Activated CD4-positive, alpha-beta T cell treated with anti-CD3 and anti-CD28 coated beads for 36 hours (primary cell): ENCODE data around the gene ASIC2. TPM values are rescaled to one million over a fixed set of nuclear protein-coding genes. Genes with fewer than 3 reads are reported as not detected.
A peak's percentile ranks its signal among the peaks of the same experiment; 100 is the strongest.
"Not testable (repeated sequence)": the region's sequence is repeated elsewhere in the genome, so short reads cannot be mapped to it uniquely, and the experiment has no call there.

Experiments
- ATAC-seq: fragments of 200-7000 bp; cut with Tn5 transposase; one replicate; pipeline ENCODE4 v1.10.0; 2021; ENCODE audit warnings: mild to moderate bottlenecking, moderate library complexity
- CTCF ChIA-PET: fragments of 350-600 bp; sonication (Branson Sonifier 250); formaldehyde crosslinking; loops from one replicate; lab custom pipeline; 2021; ENCODE audit warnings: antibody characterized with exemption; lab: Charles Lee
- POLR2A ChIA-PET: fragments of 350-600 bp; sonication (Branson Sonifier 250); formaldehyde crosslinking; loops from one replicate; lab custom pipeline; 2021; ENCODE audit warnings: antibody characterized with exemption, inconsistent platforms; lab: Charles Lee
- DNase-seq: peaks from one replicate; pipeline ENCODE4 v3.0.0-alpha.2; 2020
- H3K27ac Mint-ChIP-seq: one replicate; pipeline ENCODE4 v1.8.0; 2021; ENCODE audit warnings: mixed read lengths
- H3K27me3 Mint-ChIP-seq: one replicate; pipeline ENCODE4 v1.8.0; 2021; ENCODE audit warnings: mixed read lengths
- H3K36me3 Mint-ChIP-seq: one replicate; pipeline ENCODE4 v1.8.0; 2021; ENCODE audit warnings: low read depth, mixed read lengths
- H3K4me1 Mint-ChIP-seq: one replicate; pipeline ENCODE4 v1.8.0; 2021; ENCODE audit warnings: mixed read lengths
- H3K4me3 Mint-ChIP-seq: one replicate; pipeline ENCODE4 v1.8.0; 2021; ENCODE audit warnings: mild to moderate bottlenecking, moderate library complexity, mixed read lengths
- H3K9me3 Mint-ChIP-seq: one replicate; pipeline ENCODE4 v1.8.0; 2021; ENCODE audit warnings: low read depth, mixed read lengths
- intact Hi-C, 2 experiments: fragments of 100-400 bp; cut with DNase I in 1 of 2; cut with micrococcal nuclease in 1 of 2; formaldehyde crosslinking; loops; one replicate each; pipeline versions ENCODE4 v1.14.2 to v1.15.1; 2022 to 2024; cut with DNase I, micrococcal nuclease
- total RNA-seq, 2 experiments: library from RNA; stranded (reverse); gene quantifications; one replicate each; pipeline ENCODE4 v1.2.3, GENCODE V29; 2021

ASIC2 gene
- total RNA-seq, 2 experiments from 2014 or later = not detected

- ATAC-seq (no peak), DNase-seq (no peak)
- CTCF ChIA-PET = interaction anchor here (3.8 kb wide), 1 partner anchor 11 kb away, joined by 26 read pairs; no protein-coding TSS in a partner anchor
- intact Hi-C loops = no loop called here
- no peaks in the 10 kb centered on the region for H3K36me3 Mint-ChIP-seq
- H3K27me3 Mint-ChIP-seq = peaks cover 7% of the 10 kb centered on the region
- no peak overlapping the region for H3K4me3 Mint-ChIP-seq
- H3K4me1 Mint-ChIP-seq = no peaks in the 10 kb centered on the region
- no peak overlapping the region for H3K27ac Mint-ChIP-seq
- H3K9me3 Mint-ChIP-seq = no peaks in the 10 kb centered on the region
- POLR2A ChIA-PET = no interaction called here
Observed at GRCh38 chr17:33009636-33010035, 283.5 kb downstream of the ASIC2 start.

- POLR2A ChIA-PET = no interaction called here
- intact Hi-C loops = no loop called here
- CTCF ChIA-PET = interaction anchor here (0.6 kb wide), 1 partner anchor 66 kb away, joined by 3 read pairs; no protein-coding TSS in a partner anchor
Observed at GRCh38 chr17:33007186-33007585, 285.9 kb downstream of the ASIC2 start.

GRCh38 chr17:33002246-33002645 lies 290.8 kb downstream of the ASIC2 start:
- Mint-ChIP-seq H3K27ac (no peak overlapping the region), H3K9me3 (no peaks in the 10 kb centered on the region), H3K4me3 (no peak overlapping the region), H3K27me3 (peaks cover 17% of the 10 kb centered on the region), H3K4me1 (peaks cover 4% of the 10 kb centered on the region), H3K36me3 (no peaks in the 10 kb centered on the region)
- POLR2A ChIA-PET = no interaction called here
- intact Hi-C loops = no loop called here
- ATAC-seq (no peak), DNase-seq (no peak)
- CTCF ChIA-PET = no interaction called here

More at GRCh38 chr17:33007186-33007585, 285.9 kb downstream of the ASIC2 start:
- no peak overlapping the region for H3K4me3 Mint-ChIP-seq
- ATAC-seq (no peak), DNase-seq (no peak)
- H3K9me3 Mint-ChIP-seq = no peaks in the 10 kb centered on the region
- H3K27ac Mint-ChIP-seq = no peak overlapping the region
- no peaks in the 10 kb centered on the region for H3K36me3 Mint-ChIP-seq
- H3K4me1 Mint-ChIP-seq = no peaks in the 10 kb centered on the region
- H3K27me3 Mint-ChIP-seq = peaks cover 7% of the 10 kb centered on the region

- Mint-ChIP-seq H3K4me3 (no peak overlapping the region), H3K36me3 (no peaks in the 10 kb centered on the region), H3K4me1 (peaks cover 4% of the 10 kb centered on the region), H3K27ac (no peak overlapping the region), H3K27me3 (peaks cover 11% of the 10 kb centered on the region), H3K9me3 (no peaks in the 10 kb centered on the region)
- no peak for DNase-seq
- ChIA-PET CTCF (interaction anchor here (0.7 to 3.0 kb wide), 10 partner anchors 12 to 215 kb away, joined by 3 to 26 read pairs (median 3); no protein-coding TSS in a partner anchor), POLR2A (no interaction called here)
- no peak for ATAC-seq
- intact Hi-C loops = loop anchor here (2.0 to 5.0 kb wide), 2 partner anchors 57 to 216 kb away; no protein-coding TSS in a partner anchor
Observed at GRCh38 chr17:32998887-32999228, 294.2 kb downstream of the ASIC2 start.

- POLR2A ChIA-PET = no interaction called here
Observed at GRCh38 chr17:32998111-32998886, 294.8 kb downstream of the ASIC2 start.

GRCh38 chr17:32995416-32996045 lies 297.6 kb downstream of the ASIC2 start:
- no peak for DNase-seq
- intact Hi-C loops = loop anchor here in 1 of 2 experiments (5.0 kb wide), 1 partner anchor 53 kb away; no protein-coding TSS in a partner anchor
- Mint-ChIP-seq H3K4me3 (no peak overlapping the region), H3K27me3 (peaks cover 17% of the 10 kb centered on the region), H3K36me3 (no peaks in the 10 kb centered on the region), H3K27ac (no peak overlapping the region), H3K4me1 (peaks cover 4% of the 10 kb centered on the region), H3K9me3 (no peaks in the 10 kb centered on the region)
- ATAC-seq = no peak
- POLR2A ChIA-PET = no interaction called here
- CTCF ChIA-PET = interaction anchor here (1.8 kb wide), 1 partner anchor 213 kb away, joined by 6 read pairs; no protein-coding TSS in a partner anchor

More at GRCh38 chr17:32998111-32998886, 294.8 kb downstream of the ASIC2 start:
- intact Hi-C loops = loop anchor here (2.0 to 5.0 kb wide), 2 partner anchors 56 to 215 kb away; no protein-coding TSS in a partner anchor
- Mint-ChIP-seq H3K9me3 (no peaks in the 10 kb centered on the region), H3K27me3 (peaks cover 11% of the 10 kb centered on the region), H3K36me3 (no peaks in the 10 kb centered on the region), H3K4me3 (no peak overlapping the region), H3K27ac (no peak overlapping the region), H3K4me1 (peaks cover 4% of the 10 kb centered on the region)
- ATAC-seq (peak; percentile 68), DNase-seq (peak; percentile 86)
- CTCF ChIA-PET = interaction anchor here (0.6 to 3.0 kb wide), 24 partner anchors 10 to 494 kb away, joined by 3 to 26 read pairs (median 3); no protein-coding TSS in a partner anchor

- CTCF ChIA-PET = interaction anchor here (0.8 kb wide), 1 partner anchor 420 kb away, joined by 3 read pairs; no protein-coding TSS in a partner anchor
- H3K4me3 Mint-ChIP-seq = no peak overlapping the region
- no peak overlapping the region for H3K27ac Mint-ChIP-seq
- peak; percentile 44 for ATAC-seq
- POLR2A ChIA-PET = no interaction called here
- no peak for DNase-seq
- peaks cover 6% of the 10 kb centered on the region for H3K9me3 Mint-ChIP-seq
- H3K27me3 Mint-ChIP-seq = peaks cover 14% of the 10 kb centered on the region
- H3K36me3 Mint-ChIP-seq = no peaks in the 10 kb centered on the region
- intact Hi-C loops = no loop called here
- peaks cover 4% of the 10 kb centered on the region for H3K4me1 Mint-ChIP-seq
Observed at GRCh38 chr17:32993977-32994376, 299.1 kb downstream of the ASIC2 start.

- Mint-ChIP-seq H3K4me1 (no peaks in the 10 kb centered on the region), H3K9me3 (peaks cover 15% of the 10 kb centered on the region), H3K4me3 (no peak overlapping the region), H3K36me3 (no peaks in the 10 kb centered on the region), H3K27ac (no peak overlapping the region), H3K27me3 (peaks cover 6% of the 10 kb centered on the region)
- ChIA-PET POLR2A (no interaction called here), CTCF (no interaction called here)
- intact Hi-C loops = no loop called here
- DNase-seq = no peak
- no peak for ATAC-seq
Observed at GRCh38 chr17:32992321-32993033, 300.6 kb downstream of the ASIC2 start.

GRCh38 chr17:32988481-32989101 lies 304.5 kb downstream of the ASIC2 start:
- no peak for ATAC-seq
- Mint-ChIP-seq H3K36me3 (no peaks in the 10 kb centered on the region), H3K27me3 (peaks cover 10% of the 10 kb centered on the region), H3K4me3 (no peak overlapping the region), H3K9me3 (peaks cover 15% of the 10 kb centered on the region), H3K27ac (no peak overlapping the region), H3K4me1 (no peaks in the 10 kb centered on the region)
- DNase-seq = no peak
- ChIA-PET CTCF (interaction anchor here (0.6 kb wide), 1 partner anchor 49 kb away, joined by 3 read pairs; no protein-coding TSS in a partner anchor), POLR2A (no interaction called here)
- intact Hi-C loops = no loop called here

- POLR2A ChIA-PET, H3K4me1 Mint-ChIP-seq, H3K27ac Mint-ChIP-seq, H3K4me3 Mint-ChIP-seq, intact Hi-C loops, ATAC-seq, H3K27me3 Mint-ChIP-seq, H3K36me3 Mint-ChIP-seq, DNase-seq: not testable (repeated sequence)
- CTCF ChIA-PET = interaction anchor here (0.8 kb wide), 1 partner anchor 10 kb away, joined by 5 read pairs; no protein-coding TSS in a partner anchor
- peaks cover 15% of the 10 kb centered on the region for H3K9me3 Mint-ChIP-seq
Observed at GRCh38 chr17:32987868-32988267, 305.2 kb downstream of the ASIC2 start.
